C4-2B (cell line): Measurements from ENCODE around the gene JAKMIP1.

ENCODE experiments used
- H3K27ac ChIP-seq: fragments of 450-650 bp; 2 replicates; pipeline ENCODE4 v1.5.1; 2017
- ZFX ChIP-seq: fragments of 450-650 bp; IDR thresholded peaks from 2 replicates; pipeline ENCODE4 v1.6.1; 2017
- TF ChIP-seq, protein P1 (sequence below): fragments of 450-650 bp; conservative IDR thresholded peaks from 2 replicates; pipeline ENCODE4 v1.5.1; 2017; ENCODE audit warnings: mild to moderate bottlenecking

Gene JAKMIP1

DNA sequence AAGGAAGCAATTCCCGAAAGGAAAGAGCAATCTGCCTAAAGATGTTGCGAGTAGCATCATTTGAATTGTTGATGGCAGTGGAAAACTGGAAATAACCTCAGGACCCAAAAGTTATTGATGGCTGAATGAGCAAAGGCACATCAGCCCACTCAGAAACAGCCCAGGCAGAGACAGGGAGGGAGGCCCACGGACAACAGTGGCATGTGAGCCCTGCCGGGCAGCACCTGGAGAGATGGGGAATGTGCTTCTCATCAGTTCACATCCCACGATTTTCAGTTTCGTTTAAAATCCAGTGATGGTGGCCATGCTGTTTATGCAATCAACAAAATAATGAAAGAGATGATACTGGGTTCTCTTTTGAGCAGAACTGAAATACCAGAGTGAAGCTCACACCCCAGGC lies 80.0 kb downstream of the JAKMIP1 start:
- TF ChIP-seq, protein P1, sequence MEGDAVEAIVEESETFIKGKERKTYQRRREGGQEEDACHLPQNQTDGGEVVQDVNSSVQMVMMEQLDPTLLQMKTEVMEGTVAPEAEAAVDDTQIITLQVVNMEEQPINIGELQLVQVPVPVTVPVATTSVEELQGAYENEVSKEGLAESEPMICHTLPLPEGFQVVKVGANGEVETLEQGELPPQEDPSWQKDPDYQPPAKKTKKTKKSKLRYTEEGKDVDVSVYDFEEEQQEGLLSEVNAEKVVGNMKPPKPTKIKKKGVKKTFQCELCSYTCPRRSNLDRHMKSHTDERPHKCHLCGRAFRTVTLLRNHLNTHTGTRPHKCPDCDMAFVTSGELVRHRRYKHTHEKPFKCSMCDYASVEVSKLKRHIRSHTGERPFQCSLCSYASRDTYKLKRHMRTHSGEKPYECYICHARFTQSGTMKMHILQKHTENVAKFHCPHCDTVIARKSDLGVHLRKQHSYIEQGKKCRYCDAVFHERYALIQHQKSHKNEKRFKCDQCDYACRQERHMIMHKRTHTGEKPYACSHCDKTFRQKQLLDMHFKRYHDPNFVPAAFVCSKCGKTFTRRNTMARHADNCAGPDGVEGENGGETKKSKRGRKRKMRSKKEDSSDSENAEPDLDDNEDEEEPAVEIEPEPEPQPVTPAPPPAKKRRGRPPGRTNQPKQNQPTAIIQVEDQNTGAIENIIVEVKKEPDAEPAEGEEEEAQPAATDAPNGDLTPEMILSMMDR: no peak
- TF ChIP-seq ZFX: no peak
- no peak overlapping the region for H3K27ac ChIP-seq

DNA sequence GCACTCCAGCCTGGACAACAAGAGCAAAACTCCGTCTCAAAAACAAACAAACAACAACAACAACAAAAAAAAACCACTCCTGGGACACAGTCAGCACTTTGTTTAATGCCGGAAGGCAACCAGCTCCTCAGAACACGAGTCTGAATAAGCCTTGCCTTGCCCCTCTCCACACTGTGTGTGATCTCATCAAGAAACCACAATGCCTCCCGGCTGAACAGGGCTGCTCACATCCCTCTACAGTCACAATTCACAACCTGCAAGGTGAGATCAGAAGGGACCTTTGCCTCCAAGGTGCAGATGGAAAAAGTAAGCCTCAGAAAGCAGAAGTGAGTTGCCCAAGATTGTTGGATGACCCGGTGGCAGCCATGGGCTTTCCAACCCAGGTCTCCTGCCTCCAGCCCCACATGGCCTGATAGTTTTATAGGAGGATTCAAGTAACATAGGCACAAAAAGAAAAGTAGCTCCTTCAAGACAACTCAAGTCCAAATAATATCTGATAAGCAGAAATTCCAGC lies 80.8 kb downstream of the JAKMIP1 start:
- H3K27ac ChIP-seq: no peak overlapping the region
- no peak for TF ChIP-seq ZFX
- TF ChIP-seq, protein P1: no peak

DNA sequence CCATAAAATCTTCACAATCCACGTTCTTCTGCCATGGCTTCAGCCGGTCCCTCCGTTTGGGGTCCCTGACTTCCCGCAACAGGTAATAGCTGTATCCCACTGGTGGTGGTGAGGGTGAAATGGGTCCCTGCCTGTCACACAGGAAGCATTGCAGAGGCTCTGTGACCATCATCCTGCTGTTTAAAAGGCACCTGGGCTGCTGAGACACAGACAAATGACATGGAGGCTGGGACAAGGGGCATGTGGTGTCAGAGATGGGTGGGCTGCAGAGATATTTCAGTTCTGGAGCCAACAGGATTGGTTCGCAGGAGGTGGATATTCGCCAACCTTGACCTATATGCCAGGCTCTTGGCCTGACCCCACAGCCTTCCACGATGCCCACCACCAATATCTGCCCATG lies 82.1 kb downstream of the JAKMIP1 start:
- TF ChIP-seq ZFX: no peak
- TF ChIP-seq, protein P1: no peak
- no peak overlapping the region for H3K27ac ChIP-seq

GRCh38 chr4:6116696-6117285 lies 83.6 kb downstream of the JAKMIP1 start:
- TF ChIP-seq, protein P1: no peak
- no peak for TF ChIP-seq ZFX
- no peak overlapping the region for H3K27ac ChIP-seq

DNA sequence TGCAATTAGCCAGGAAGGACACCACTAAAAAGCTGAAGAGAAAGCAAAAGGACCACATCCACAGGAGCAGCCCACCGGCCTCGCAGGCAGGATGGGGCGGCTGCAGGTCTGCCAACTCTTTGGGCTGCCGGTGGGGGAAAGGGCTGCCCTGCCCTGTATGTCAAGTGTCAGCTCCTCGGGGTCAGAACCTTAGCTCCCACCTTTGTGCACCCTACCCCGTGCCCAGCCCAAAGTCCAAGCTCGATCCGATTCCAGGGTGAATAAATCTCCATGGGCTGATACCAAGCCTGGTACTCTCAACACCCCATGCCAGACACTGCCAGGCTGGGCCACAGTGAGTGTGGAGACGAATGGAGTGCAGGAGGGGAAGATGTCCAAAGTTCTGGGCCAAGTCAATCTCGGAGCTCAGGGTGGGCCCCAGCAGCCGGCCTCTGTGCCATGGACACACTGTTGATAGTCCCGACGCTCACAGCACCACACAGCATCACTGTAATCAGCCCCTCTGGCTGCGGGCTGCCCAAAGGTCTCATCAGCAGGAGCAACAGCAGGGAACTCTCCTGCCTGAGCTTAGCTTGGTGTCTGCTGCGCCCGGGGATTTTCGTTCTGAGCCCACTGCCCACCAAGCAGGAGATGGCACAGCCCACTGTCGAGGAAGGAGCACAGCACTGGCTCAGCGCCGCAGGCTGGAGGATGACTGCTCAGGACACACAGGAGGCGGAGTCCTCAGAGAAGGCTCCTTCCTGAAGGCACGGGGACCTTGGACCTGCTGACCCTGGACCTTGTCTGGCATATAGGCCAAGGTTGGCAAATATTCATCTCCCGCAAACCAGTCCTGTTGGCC lies 84.4 kb downstream of the JAKMIP1 start:
- TF ChIP-seq ZFX: no peak
- TF ChIP-seq, protein P1: no peak
- H3K27ac ChIP-seq: no peak overlapping the region

DNA sequence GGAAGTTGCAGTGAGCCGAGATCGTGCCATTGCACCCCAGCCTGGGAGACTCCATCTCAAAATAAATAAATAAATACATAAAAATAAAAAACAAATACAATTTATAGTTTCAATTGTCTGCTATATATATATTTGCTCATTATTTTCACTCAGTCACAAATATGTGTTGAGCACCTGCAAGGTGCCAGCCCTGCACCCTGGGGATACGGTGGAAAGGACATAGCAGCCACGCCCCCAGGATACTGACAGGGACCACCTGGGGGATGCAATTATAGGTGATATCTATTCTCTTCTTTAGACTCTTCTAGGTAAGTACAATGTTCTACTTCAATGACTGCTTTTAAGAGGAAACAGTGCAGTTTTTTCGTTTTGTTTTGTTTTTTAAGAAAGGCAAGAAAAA lies 85.0 kb downstream of the JAKMIP1 start:
- TF ChIP-seq ZFX: no peak
- TF ChIP-seq, protein P1: no peak

DNA sequence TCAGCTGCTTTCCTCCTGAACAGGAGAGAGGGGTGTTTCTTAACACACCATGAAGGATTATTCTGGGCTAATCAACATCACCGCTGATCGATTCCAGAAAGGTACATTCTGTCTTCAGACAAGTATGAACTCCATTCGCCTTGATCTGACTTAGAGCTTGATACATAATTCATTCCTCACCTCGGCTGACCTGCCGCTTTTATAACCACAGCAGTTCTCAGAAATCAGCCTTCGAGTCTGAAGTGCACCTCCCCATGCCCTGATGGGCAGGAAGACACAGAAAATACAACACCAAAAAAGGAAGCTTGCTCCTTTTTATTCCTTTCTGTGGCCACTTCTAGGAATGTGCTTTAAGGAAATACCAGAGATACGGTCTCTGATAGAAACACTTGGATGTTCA lies 85.7 kb downstream of the JAKMIP1 start:
- no peak overlapping the region for H3K27ac ChIP-seq
- TF ChIP-seq, protein P1: no peak
- TF ChIP-seq ZFX: no peak

More for the DNA sequence above, 85.0 kb downstream of the JAKMIP1 start:
- no peak overlapping the region for H3K27ac ChIP-seq
